ENCODE measurements around the gene CTNNA2. TPM values are rescaled to one million over a fixed set of nuclear protein-coding genes. Genes with fewer than 3 reads are reported as not detected.

Gene CTNNA2
- total and polyA plus RNA-seq, 9 of the 15 experiments (the other 6 are each of a cell fraction or from before 2014, with no cell fraction given), result 0.03 to 0.40 (median 0.15) TPM

DNA sequence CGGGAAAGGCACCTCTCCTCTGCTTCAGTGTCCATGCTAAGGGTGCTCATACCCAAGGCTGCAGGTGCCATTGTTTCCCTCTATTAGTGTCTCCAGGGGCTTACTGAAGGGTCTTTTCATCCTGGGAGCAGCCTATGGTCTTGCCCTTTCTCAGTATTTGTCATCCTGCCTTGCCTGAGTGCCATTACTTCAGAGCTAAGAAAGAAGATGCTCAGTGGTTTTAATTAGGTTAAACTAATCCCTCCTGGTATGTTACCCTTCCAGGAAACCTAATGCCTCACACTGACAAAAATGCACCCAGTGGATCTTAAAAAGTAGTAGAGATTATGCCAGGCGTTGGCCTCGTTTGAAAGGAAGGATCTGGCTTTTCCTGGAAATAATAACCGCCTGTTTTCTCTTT is 640.3 kb downstream of the CTNNA2 start (continued):
- TF ChIP-seq, protein P1, sequence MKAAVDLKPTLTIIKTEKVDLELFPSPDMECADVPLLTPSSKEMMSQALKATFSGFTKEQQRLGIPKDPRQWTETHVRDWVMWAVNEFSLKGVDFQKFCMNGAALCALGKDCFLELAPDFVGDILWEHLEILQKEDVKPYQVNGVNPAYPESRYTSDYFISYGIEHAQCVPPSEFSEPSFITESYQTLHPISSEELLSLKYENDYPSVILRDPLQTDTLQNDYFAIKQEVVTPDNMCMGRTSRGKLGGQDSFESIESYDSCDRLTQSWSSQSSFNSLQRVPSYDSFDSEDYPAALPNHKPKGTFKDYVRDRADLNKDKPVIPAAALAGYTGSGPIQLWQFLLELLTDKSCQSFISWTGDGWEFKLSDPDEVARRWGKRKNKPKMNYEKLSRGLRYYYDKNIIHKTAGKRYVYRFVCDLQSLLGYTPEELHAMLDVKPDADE (conservative IDR thresholded peaks at IDR 0.05; ENCODE audit: control insufficient read depth, low read depth, low read length), result no peak
- no peak for TF ChIP-seq SNRNP70 (optimal IDR thresholded peaks at IDR 0.05; ENCODE audit: low read depth, low read length)
- no peak for TF ChIP-seq RBM15 (IDR thresholded peaks at IDR 0.05; ENCODE audit: insufficient read depth, low read length)
- no peak for TF ChIP-seq TCF7 (IDR thresholded peaks at IDR 0.05; ENCODE audit: borderline replicate concordance)
- no peak for TF ChIP-seq COPS2 (conservative IDR thresholded peaks at IDR 0.05)

DNA sequence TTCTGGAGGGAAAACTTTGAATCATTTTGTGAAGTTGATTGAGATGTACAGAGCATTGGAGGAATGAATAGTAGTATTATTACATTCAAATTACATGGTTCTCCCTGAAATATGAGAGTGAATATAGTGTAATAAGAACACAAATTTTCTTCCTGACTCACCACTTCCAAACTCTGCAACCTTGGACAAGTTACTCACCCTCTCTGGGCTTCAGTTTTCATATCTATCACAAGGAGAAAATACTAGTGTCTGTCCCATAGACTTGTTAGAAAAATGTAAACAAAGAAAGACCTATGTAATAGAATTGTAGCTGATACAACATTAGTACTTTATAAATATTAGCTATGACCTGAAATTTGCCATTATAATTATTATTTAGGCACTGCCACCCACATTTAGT is 640.9 kb downstream of the CTNNA2 start:
- Histone ChIP-seq H3K79me2 (ENCODE audit: control insufficient read depth, insufficient read depth, low read length) (no peaks in the 10 kb centered on the region), H3K9ac (ENCODE audit: insufficient read depth in 1 of 2, low read depth in 2 of 2, low read length in 2 of 2) (peak overlapping the region in 1 of 2 experiments; percentile 59; a peak in 1 of 4 replicates), H3K9me1 (ENCODE audit: control insufficient read depth, insufficient read depth, low read length) (no peaks in the 10 kb centered on the region), H3K9me3 (replicated peaks; ENCODE audit: control insufficient read depth, insufficient read depth, low read depth, low read length) (no peaks in the 10 kb centered on the region), H3K36me3 (ENCODE audit: control insufficient read depth, insufficient read depth, low read length) (no peaks in the 10 kb centered on the region), H3K27me3 (ENCODE audit: control insufficient read depth in 2 of 2, insufficient read depth in 2 of 2, low read length in 2 of 2) (no peaks in the 10 kb centered on the region), H3K4me1 (replicated peaks in 1 of 2; ENCODE audit: control insufficient read depth in 2 of 2, insufficient read depth in 2 of 2, low read length in 2 of 2) (peaks cover 7 to 25% of the 10 kb centered on the region in 2 experiments; a peak in 4 of 5 replicates), H3K4me2 (ENCODE audit: insufficient read depth, low read length) (no peak overlapping the region; the same call in 1 of the 2 replicates), H3K27ac (ENCODE audit: extremely low read depth, low read depth, low read length) (peak overlapping the region; percentile 77; the same call in 2 of the 3 replicates), H4K20me1 (replicated peaks; ENCODE audit: control insufficient read depth, insufficient read depth, low read length) (no peaks in the 10 kb centered on the region), H2AFZ (ENCODE audit: low read depth, low read length) (peak overlapping the region; percentile 85), H3K4me3 (no peak overlapping the region)
- no TSS peak for BruUV-seq (replicated peaks)
- in situ Hi-C loops (cut with MboI) (no loop called here), intact Hi-C loops (cut with micrococcal nuclease) (no loop called here)
- no peak for FAIRE-seq
- ChIA-PET POLR2A (interaction anchor here (1.2 to 2.4 kb wide), 3 partner anchors 10 to 21 kb away, joined by 3 to 13 read pairs (median 3); no protein-coding TSS in a partner anchor), CTCF (ENCODE audit: low intra/inter-chr PET ratio) (no interaction called here)
- TF ChIP-seq HDGF (IDR thresholded peaks at IDR 0.05) (0 out of 2 replicates have a peak, but pooled peaks have one; percentile 37), ZFP36 (IDR thresholded peaks at IDR 0.05; ENCODE audit: low read depth, low read length, partially characterized antibody) (peak; percentile 66), RBM25 (IDR thresholded peaks at IDR 0.05; ENCODE audit: low read depth, low read length, severe bottlenecking) (peak; percentile 91), PHF8 (IDR thresholded peaks at IDR 0.05; ENCODE audit: borderline replicate concordance, low read length) (no peak), KDM1A (IDR thresholded peaks at IDR 0.05) (peak; percentile 35 to 62; a peak in 3 of 4 replicates), ZNF586 (CRISPR knock-in tag; conservative IDR thresholded peaks at IDR 0.05) (no peak), BCOR (IDR thresholded peaks at IDR 0.05) (peak; percentile 77)
- TF ChIP-seq, protein P2, sequence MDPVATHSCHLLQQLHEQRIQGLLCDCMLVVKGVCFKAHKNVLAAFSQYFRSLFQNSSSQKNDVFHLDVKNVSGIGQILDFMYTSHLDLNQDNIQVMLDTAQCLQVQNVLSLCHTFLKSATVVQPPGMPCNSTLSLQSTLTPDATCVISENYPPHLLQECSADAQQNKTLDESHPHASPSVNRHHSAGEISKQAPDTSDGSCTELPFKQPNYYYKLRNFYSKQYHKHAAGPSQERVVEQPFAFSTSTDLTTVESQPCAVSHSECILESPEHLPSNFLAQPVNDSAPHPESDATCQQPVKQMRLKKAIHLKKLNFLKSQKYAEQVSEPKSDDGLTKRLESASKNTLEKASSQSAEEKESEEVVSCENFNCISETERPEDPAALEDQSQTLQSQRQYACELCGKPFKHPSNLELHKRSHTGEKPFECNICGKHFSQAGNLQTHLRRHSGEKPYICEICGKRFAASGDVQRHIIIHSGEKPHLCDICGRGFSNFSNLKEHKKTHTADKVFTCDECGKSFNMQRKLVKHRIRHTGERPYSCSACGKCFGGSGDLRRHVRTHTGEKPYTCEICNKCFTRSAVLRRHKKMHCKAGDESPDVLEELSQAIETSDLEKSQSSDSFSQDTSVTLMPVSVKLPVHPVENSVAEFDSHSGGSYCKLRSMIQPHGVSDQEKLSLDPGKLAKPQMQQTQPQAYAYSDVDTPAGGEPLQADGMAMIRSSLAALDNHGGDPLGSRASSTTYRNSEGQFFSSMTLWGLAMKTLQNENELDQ (CRISPR knock-in tag; IDR thresholded peaks at IDR 0.05; ENCODE audit: borderline replicate concordance), result no peak
- TF ChIP-seq, protein P3, sequence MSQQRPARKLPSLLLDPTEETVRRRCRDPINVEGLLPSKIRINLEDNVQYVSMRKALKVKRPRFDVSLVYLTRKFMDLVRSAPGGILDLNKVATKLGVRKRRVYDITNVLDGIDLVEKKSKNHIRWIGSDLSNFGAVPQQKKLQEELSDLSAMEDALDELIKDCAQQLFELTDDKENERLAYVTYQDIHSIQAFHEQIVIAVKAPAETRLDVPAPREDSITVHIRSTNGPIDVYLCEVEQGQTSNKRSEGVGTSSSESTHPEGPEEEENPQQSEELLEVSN (IDR thresholded peaks at IDR 0.05; ENCODE audit: borderline replicate concordance in 1 of 2, extremely low read depth in 1 of 2, insufficient read depth in 1 of 2, insufficient read length in 1 of 2, low read depth in 1 of 2, low read length in 1 of 2, poor library complexity in 1 of 2, severe bottlenecking in 1 of 2), result no peak
- no peak for ATAC-seq
- no peak for DNase-seq (ENCODE audit: extremely low read depth in 1 of 4, low spot score in 3 of 4)

Measured in K562 (cell line).